OCI-LY7 (cell line): ENCODE results near the gene CDC42BPA. TPM values are rescaled to one million over a fixed set of nuclear protein-coding genes. Genes with fewer than 3 reads are reported as not detected.

Source experiments
- BruUV-seq: library from RNA; stranded (reverse); fragments of 400-500 nt; replicated peaks from 2 replicates; lab custom pipeline; 2021; lab: Mats Ljungman, UMichigan
- CTCF ChIA-PET: fragments of 300-600 bp; sonication (Branson Sonifier 250); formaldehyde crosslinking; loops from one replicate; lab custom pipeline; 2022; ENCODE audit warnings: antibody characterized with exemption; ENCODE audit not compliant: unreplicated experiment; lab: Charles Lee
- POLR2A ChIA-PET: fragments of 300-600 bp; sonication (Branson Sonifier 250); formaldehyde crosslinking; loops from one replicate; lab custom pipeline; 2022; ENCODE audit warnings: antibody characterized with exemption; lab: Charles Lee
- DNase-seq: peaks from one replicate; pipeline ENCODE4 v3.0.0-alpha.2; 2015; ENCODE audit warnings: low spot score
- H2AFZ ChIP-seq: fragments of 200-600 bp; sonication (generic), shearing (Covaris generic); 2 replicates; pipeline ENCODE4 v1.6.1; 2014; ENCODE audit warnings: mild to moderate bottlenecking, antibody characterized with exemption, low read length, moderate library complexity
- H3K27ac ChIP-seq: fragments of 200-600 bp; sonication (generic); 2 replicates; pipeline ENCODE4 v1.5.1; 2014; ENCODE audit warnings: mixed run types, low read depth, mild to moderate bottlenecking, moderate library complexity, low read length, inconsistent platforms; ENCODE audit not compliant: poor library complexity, severe bottlenecking
- H3K36me3 ChIP-seq: fragments of 200-600 bp; sonication (generic); 2 replicates; pipeline ENCODE4 v1.6.1; 2014; ENCODE audit warnings: mild to moderate bottlenecking, antibody characterized with exemption, low read length, moderate library complexity, mixed read lengths; ENCODE audit not compliant: insufficient read depth
- H3K4me1 ChIP-seq: fragments of 200-600 bp; sonication (generic); 2 replicates; pipeline ENCODE4 v1.5.1; 2014; ENCODE audit warnings: mild to moderate bottlenecking, low read length; ENCODE audit not compliant: insufficient read depth, poor library complexity, severe bottlenecking
- H3K4me2 ChIP-seq: fragments of 200-600 bp; sonication (generic); 2 replicates; pipeline ENCODE4 v1.6.1; 2014; ENCODE audit warnings: mild to moderate bottlenecking, low read length
- H3K4me3 ChIP-seq: fragments of 200-600 bp; sonication (generic); 2 replicates; pipeline ENCODE4 v1.5.1; 2014; ENCODE audit warnings: mild to moderate bottlenecking, low read depth, low read length; ENCODE audit not compliant: poor library complexity, severe bottlenecking
- H3K79me2 ChIP-seq: fragments of 200-600 bp; sonication (generic); 2 replicates; pipeline ENCODE4 v1.6.1; 2016; ENCODE audit warnings: low read depth, mild to moderate bottlenecking, low read length, moderate library complexity, mixed read lengths; ENCODE audit not compliant: insufficient read depth
- H3K9me2 ChIP-seq: fragments of 200-600 bp; sonication (generic); 2 replicates; pipeline ENCODE4 v1.6.1; 2016; ENCODE audit warnings: mild to moderate bottlenecking, low read length, mixed read lengths; ENCODE audit not compliant: insufficient read depth
- H3K9me3 ChIP-seq: fragments of 200-600 bp; sonication (generic); 2 replicates; pipeline ENCODE4 v1.6.1; 2014; ENCODE audit warnings: mild to moderate bottlenecking, mixed run types, low read length, mixed read lengths
- H4K20me1 ChIP-seq: fragments of 200-600 bp; sonication (generic); 2 replicates; pipeline ENCODE4 v1.6.1; 2014; ENCODE audit warnings: mild to moderate bottlenecking, antibody characterized with exemption, low read length, moderate library complexity, mixed read lengths; ENCODE audit not compliant: insufficient read depth
- EZH2phosphoT487 ChIP-seq: fragments of 200-600 bp; sonication (generic); IDR thresholded peaks from 2 replicates; pipeline ENCODE4 v1.6.1; 2018; ENCODE audit warnings: low read depth, borderline replicate concordance, mild to moderate bottlenecking, mixed run types, antibody characterized with exemption, low read length, moderate library complexity, mixed read lengths
- intact Hi-C: fragments of 100-400 bp; cut with micrococcal nuclease; formaldehyde crosslinking; loops from one replicate; pipeline ENCODE4 v1.10.0; 2022; ENCODE audit not compliant: unreplicated experiment
- total RNA-seq, 2 experiments: library from RNA; depleted of rRNA in 1 of 2; stranded (reverse); fragments of >200 nt in 1 of 2; shearing (Covaris generic) in 1 of 2; gene quantifications; 2 replicates each; pipeline ENCODE4 v1.2.3, GENCODE V29; 2014 to 2022
- TF ChIP-seq, protein P1 (sequence below): fragments of 200-600 bp; sonication (generic); conservative IDR thresholded peaks from 2 replicates; pipeline ENCODE4 v1.5.1; 2014; ENCODE audit warnings: mild to moderate bottlenecking, antibody characterized with exemption, low read length, moderate library complexity, mixed read lengths

CDC42BPA gene
- total RNA-seq, 2 experiments from 2014 or later = not detected

DNA sequence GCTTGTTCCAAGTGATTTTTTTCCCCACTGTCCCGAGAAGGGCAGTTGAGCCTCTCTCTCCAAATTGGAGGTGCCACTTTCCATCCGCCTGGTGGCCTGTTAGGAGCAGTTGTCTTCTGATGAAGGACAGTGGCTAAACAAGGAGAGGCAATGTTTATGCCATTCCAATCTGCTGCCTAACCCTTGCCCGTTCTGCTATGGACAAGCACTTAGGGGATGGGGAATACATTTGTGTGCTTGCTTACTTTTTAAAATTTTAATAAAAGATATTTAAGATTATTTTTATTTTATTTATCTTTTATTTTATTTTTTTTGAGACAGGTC is 366.2 kb downstream of the CDC42BPA start:
- Histone ChIP-seq H3K9me3 (no peaks in the 10 kb centered on the region), H3K9me2 (no peaks in the 10 kb centered on the region), H3K79me2 (no peaks in the 10 kb centered on the region), H3K36me3 (no peaks in the 10 kb centered on the region), H3K4me1 (no peaks in the 10 kb centered on the region), H4K20me1 (no peaks in the 10 kb centered on the region), H2AFZ (no peak overlapping the region), H3K4me3 (no peak overlapping the region), H3K27ac (no peak overlapping the region), H3K4me2 (no peak overlapping the region)
- TF ChIP-seq EZH2phosphoT487 = no peak
- TF ChIP-seq, protein P1, sequence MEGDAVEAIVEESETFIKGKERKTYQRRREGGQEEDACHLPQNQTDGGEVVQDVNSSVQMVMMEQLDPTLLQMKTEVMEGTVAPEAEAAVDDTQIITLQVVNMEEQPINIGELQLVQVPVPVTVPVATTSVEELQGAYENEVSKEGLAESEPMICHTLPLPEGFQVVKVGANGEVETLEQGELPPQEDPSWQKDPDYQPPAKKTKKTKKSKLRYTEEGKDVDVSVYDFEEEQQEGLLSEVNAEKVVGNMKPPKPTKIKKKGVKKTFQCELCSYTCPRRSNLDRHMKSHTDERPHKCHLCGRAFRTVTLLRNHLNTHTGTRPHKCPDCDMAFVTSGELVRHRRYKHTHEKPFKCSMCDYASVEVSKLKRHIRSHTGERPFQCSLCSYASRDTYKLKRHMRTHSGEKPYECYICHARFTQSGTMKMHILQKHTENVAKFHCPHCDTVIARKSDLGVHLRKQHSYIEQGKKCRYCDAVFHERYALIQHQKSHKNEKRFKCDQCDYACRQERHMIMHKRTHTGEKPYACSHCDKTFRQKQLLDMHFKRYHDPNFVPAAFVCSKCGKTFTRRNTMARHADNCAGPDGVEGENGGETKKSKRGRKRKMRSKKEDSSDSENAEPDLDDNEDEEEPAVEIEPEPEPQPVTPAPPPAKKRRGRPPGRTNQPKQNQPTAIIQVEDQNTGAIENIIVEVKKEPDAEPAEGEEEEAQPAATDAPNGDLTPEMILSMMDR = no peak
- BruUV-seq = no TSS peak
- no peak for DNase-seq
- CTCF ChIA-PET = no interaction called here
- intact Hi-C loops = no loop called here
- POLR2A ChIA-PET = interaction anchor here (1.2 to 1.8 kb wide), 2 partner anchors 9 to 40 kb away, joined by 3 to 5 read pairs; no protein-coding TSS in a partner anchor

DNA sequence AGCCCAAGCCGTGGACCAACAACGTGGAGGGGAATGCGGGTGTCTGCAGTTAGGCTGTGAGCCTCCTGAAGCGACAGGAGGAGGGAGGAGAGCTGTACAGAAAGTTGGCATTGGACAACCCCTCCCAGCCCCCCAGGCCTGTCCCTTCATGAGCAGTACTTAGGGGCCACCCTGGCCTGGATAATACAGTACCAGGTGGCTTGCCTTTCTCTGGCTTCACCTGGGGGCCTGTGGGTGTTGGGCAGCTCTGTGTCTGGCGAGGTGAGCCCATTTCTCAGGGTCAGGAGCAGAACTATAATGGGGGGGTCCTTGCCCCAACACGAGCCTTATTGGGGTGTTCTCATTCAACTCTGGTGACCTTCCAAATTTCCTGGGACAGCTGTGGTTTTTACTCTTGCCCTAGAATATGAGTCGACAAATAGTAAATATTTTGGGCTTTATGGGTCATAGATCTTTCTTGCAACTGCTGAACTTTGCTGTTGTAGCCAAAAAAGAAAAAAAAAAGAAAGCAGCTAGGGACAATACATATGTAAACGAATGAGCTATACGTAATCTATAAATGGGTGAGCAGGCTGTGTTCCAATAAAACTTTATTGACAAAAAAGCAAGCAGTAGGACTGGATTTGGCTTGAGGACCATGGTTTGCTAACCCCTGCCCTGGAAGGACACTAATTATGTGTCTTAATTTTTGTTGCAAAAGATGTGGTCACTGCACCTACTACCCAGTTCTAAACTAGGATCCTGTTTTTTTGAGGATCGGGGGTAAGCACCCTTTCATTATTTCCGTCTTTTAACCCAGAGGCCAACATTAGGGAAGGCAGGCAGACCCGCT is 366.8 kb downstream of the CDC42BPA start:
- ChIA-PET POLR2A (interaction anchor here (1.2 to 1.8 kb wide), 2 partner anchors 9 to 39 kb away, joined by 3 to 5 read pairs; no protein-coding TSS in a partner anchor), CTCF (no interaction called here)
- no peak overlapping the region for H3K4me2 ChIP-seq
- no peaks in the 10 kb centered on the region for H3K9me2 ChIP-seq
- no peaks in the 10 kb centered on the region for H3K9me3 ChIP-seq
- intact Hi-C loops = no loop called here
- H4K20me1 ChIP-seq = no peaks in the 10 kb centered on the region; the same call in 1 of the 2 replicates
- DNase-seq = no peak
- H3K4me3 ChIP-seq = no peak overlapping the region
- no peak overlapping the region for H3K27ac ChIP-seq
- H3K4me1 ChIP-seq = no peaks in the 10 kb centered on the region
- H3K79me2 ChIP-seq = no peaks in the 10 kb centered on the region
- H2AFZ ChIP-seq = no peak overlapping the region
- no peaks in the 10 kb centered on the region for H3K36me3 ChIP-seq
- TF ChIP-seq EZH2phosphoT487 = no peak
- TF ChIP-seq, protein P1 = no peak
- no TSS peak for BruUV-seq

DNA sequence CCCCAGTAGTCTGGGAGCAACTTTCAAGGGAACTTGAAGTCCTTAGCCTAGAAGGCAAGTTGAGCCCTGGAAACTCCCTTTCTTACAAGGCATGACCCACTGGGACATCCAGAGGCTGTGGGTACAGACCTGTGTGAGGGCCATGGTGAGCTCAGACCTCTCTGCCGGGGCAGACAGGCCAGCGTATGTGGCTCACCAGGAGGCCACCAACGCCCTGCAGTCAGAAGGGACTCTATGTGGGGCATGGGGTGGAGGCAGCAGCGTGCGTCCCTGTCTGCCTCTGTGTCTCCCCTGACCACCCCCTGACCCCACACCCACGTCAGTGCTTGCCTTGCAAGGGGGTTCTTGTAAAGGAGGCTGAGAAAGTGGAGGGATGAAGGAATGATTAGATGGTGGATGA is 367.4 kb downstream of the CDC42BPA start:
- Histone ChIP-seq H3K27ac (no peak overlapping the region), H4K20me1 (no peaks in the 10 kb centered on the region; the same call in 1 of the 2 replicates), H3K9me3 (no peaks in the 10 kb centered on the region), H3K9me2 (no peaks in the 10 kb centered on the region), H3K4me2 (no peak overlapping the region), H3K36me3 (no peaks in the 10 kb centered on the region), H3K4me3 (no peak overlapping the region), H2AFZ (no peak overlapping the region), H3K79me2 (no peaks in the 10 kb centered on the region), H3K4me1 (no peaks in the 10 kb centered on the region)
- TF ChIP-seq, protein P1 = no peak
- no peak for TF ChIP-seq EZH2phosphoT487
- ChIA-PET POLR2A (interaction anchor here (1.8 kb wide), 1 partner anchor 8 kb away, joined by 5 read pairs; no protein-coding TSS in a partner anchor), CTCF (no interaction called here)
- no peak for DNase-seq
- no TSS peak for BruUV-seq
- intact Hi-C loops = no loop called here
